CD14-positive monocyte (primary cell): ENCODE measurements around the gene EYS. TPM values are rescaled to one million over a fixed set of nuclear protein-coding genes. Genes with fewer than 3 reads are reported as not detected.

Experiments used
- DNase-seq, 3 donors: peaks; one replicate each; pipeline ENCODE4 v3.0.0-alpha.2; 2011 to 2022
- H2AFZ ChIP-seq: 2 replicates; pipeline ENCODE4 v1.6.0; 2012; ENCODE audit warnings: mild to moderate bottlenecking, low read depth, low read length, inconsistent platforms; ENCODE audit not compliant: insufficient read depth, poor library complexity, severe bottlenecking
- H3K27ac ChIP-seq, 2 donors: 1 replicate in 1 of 2; 2 replicates in 1 of 2; pipeline ENCODE4 v1.5.1; 2012 to 2013; ENCODE audit warnings: low read length in 2 of 2, control low read depth in 1 of 2, inconsistent platforms in 1 of 2, low read depth in 1 of 2, mild to moderate bottlenecking in 1 of 2
- H3K27me3 ChIP-seq, 2 donors: one replicate each; pipeline versions ENCODE4 v1.6.0 to v1.6.1; 2011 to 2013; ENCODE audit warnings: low read length in 2 of 2; ENCODE audit not compliant: control insufficient read depth in 2 of 2, insufficient read depth in 2 of 2
- H3K36me3 ChIP-seq, 2 donors: replicated peaks in 1 of 2; 1 replicate in 1 of 2; 2 replicates in 1 of 2; pipeline versions ENCODE4 v1.5.1 to v1.6.1; 2012 to 2013; ENCODE audit warnings: low read length in 2 of 2, control low read depth in 1 of 2, inconsistent platforms in 1 of 2, mild to moderate bottlenecking in 1 of 2; ENCODE audit not compliant: insufficient read depth in 2 of 2, control insufficient read depth in 1 of 2
- H3K4me1 ChIP-seq, 2 donors: 1 replicate in 1 of 2; 2 replicates in 1 of 2; pipeline versions ENCODE4 v1.5.1 to v1.6.1; 2012 to 2013; ENCODE audit warnings: low read length in 2 of 2, control low read depth in 1 of 2, inconsistent platforms in 1 of 2, mild to moderate bottlenecking in 1 of 2, moderate library complexity in 1 of 2; ENCODE audit not compliant: insufficient read depth in 2 of 2, control insufficient read depth in 1 of 2
- H3K4me2 ChIP-seq: replicated peaks from 2 replicates; pipeline ENCODE3; 2012; ENCODE audit warnings: low read length, moderate library complexity, mild to moderate bottlenecking; ENCODE audit not compliant: poor library complexity, severe bottlenecking; ENCODE audit errors: extremely low read depth
- H3K4me3 ChIP-seq, 3 experiments: fragments of 200-600 bp in 1 of 3; sonication (generic) in 1 of 3; replicated peaks in 1 of 3; 1 replicate in 2 of 3; 2 replicates in 1 of 3; pipeline ENCODE4 v1.5.1; 2011 to 2013; ENCODE audit warnings: low read length in 3 of 3, mild to moderate bottlenecking in 3 of 3, control low read depth in 2 of 3, low read depth in 2 of 3, inconsistent platforms in 1 of 3, moderate library complexity in 1 of 3
- H3K79me2 ChIP-seq: 2 replicates; pipeline ENCODE4 v1.6.0; 2012; ENCODE audit warnings: mild to moderate bottlenecking, control low read depth, inconsistent platforms, low read length, moderate library complexity; ENCODE audit not compliant: insufficient read depth
- H3K9ac ChIP-seq: 2 replicates; pipeline ENCODE4 v1.6.0; 2017; ENCODE audit warnings: low read length, mild to moderate bottlenecking; ENCODE audit not compliant: insufficient read depth, poor library complexity, severe bottlenecking
- H3K9me3 ChIP-seq, 2 donors: replicated peaks in 1 of 2; 1 replicate in 1 of 2; 2 replicates in 1 of 2; pipeline versions ENCODE4 v1.5.1 to v1.6.1; 2012 to 2013; ENCODE audit warnings: low read length in 2 of 2, control low read depth in 1 of 2; ENCODE audit not compliant: control insufficient read depth in 1 of 2, insufficient read depth in 1 of 2
- H4K20me1 ChIP-seq: 2 replicates; pipeline ENCODE4 v1.6.0; 2012; ENCODE audit warnings: mild to moderate bottlenecking, low read length, control low read depth, moderate library complexity; ENCODE audit not compliant: insufficient read depth
- H3K27ac Mint-ChIP-seq, 7 donors: one replicate each; pipeline ENCODE4 v1.8.0; 2020; ENCODE audit warnings: mild to moderate bottlenecking in 7 of 7, mixed read lengths in 7 of 7, moderate library complexity in 6 of 7, inconsistent platforms in 2 of 7
- H3K27me3 Mint-ChIP-seq, 3 donors: one replicate each; pipeline ENCODE4 v1.8.0; 2021 to 2022; ENCODE audit warnings: low read depth in 3 of 3, mild to moderate bottlenecking in 3 of 3, mixed read lengths in 3 of 3, moderate library complexity in 3 of 3, inconsistent platforms in 1 of 3
- H3K36me3 Mint-ChIP-seq, 2 donors: one replicate each; pipeline ENCODE4 v1.8.0; 2020; ENCODE audit warnings: mixed read lengths in 2 of 2, inconsistent platforms in 1 of 2, mild to moderate bottlenecking in 1 of 2
- H3K4me1 Mint-ChIP-seq: one replicate; pipeline ENCODE4 v1.8.0; 2020; ENCODE audit warnings: mild to moderate bottlenecking, mixed read lengths
- H3K4me3 Mint-ChIP-seq, 2 donors: one replicate each; pipeline ENCODE4 v1.8.0; 2020; ENCODE audit warnings: mild to moderate bottlenecking in 2 of 2, mixed read lengths in 2 of 2, moderate library complexity in 1 of 2
- H3K9me3 Mint-ChIP-seq, 7 donors: one replicate each; pipeline ENCODE4 v1.8.0; 2020 to 2022; ENCODE audit warnings: mixed read lengths in 7 of 7, mild to moderate bottlenecking in 6 of 7, moderate library complexity in 6 of 7, inconsistent platforms in 2 of 7
- CTCF ChIP-seq: fragments of 200-600 bp; IDR thresholded peaks from one replicate; pipeline ENCODE4 v1.8.0; 2022; ENCODE audit warnings: antibody characterized with exemption, mild to moderate bottlenecking
- WGBS: methylation state at CpG from one replicate; pipeline ENCODE4 v1.1.5; 2013; ENCODE audit warnings: missing lambda C conversion rate; ENCODE audit not compliant: insufficient coverage; 5-methylcytosine and 5-hydroxymethylcytosine counted together
- intact Hi-C, 2 donors: fragments of 100-400 bp; cut with micrococcal nuclease; formaldehyde crosslinking; loops; one replicate each; pipeline versions ENCODE4 v1.15.0 to v1.15.1; 2023
- polyA plus RNA-seq, 3 donors: library from polyadenylated mRNA; depleted of rRNA in 1 of 3; unstranded in 2 of 3; stranded (reverse) in 1 of 3; fragments of 300-500 nt in 2 of 3; fragments of >200 nt in 1 of 3; fragmentation: Illumina TruSeq in 2 of 3; gene quantifications; 1 replicate in 2 of 3; 2 replicates in 1 of 3; pipeline ENCODE4 v1.2.3, GENCODE V29; 2012 to 2021

EYS gene
- polyA plus RNA-seq, 3 donors: 0.01 to 0.03 TPM; not detected in 1

DNA sequence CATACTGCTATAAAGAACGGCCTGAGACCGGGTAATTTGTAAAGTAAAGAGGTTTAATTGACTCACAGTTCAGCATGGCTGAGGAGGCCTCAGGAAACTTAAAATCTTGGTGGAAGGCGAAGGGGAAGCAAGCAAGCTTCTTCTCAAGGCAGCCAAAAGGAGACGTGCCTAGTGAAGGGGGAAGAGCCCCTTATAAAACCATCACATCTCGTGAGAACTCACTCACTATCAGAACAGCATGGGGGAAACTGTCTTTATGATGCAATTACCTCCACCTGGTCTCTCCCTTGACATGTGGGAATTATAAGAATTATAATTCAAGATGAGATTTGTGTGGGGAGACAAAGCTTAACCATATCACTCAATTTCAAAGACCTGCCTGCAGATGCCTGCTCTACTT is 447.0 kb downstream of the EYS start:
- H3K27me3 Mint-ChIP-seq: peaks cover 0 to 2% (median 0%) of the 10 kb centered on the region in 3 donors
- intact Hi-C loops: no loop called here
- H3K36me3 ChIP-seq: no peaks in the 10 kb centered on the region
- no peak overlapping the region for H3K27ac Mint-ChIP-seq
- H4K20me1 ChIP-seq: no peaks in the 10 kb centered on the region
- H3K79me2 ChIP-seq: no peaks in the 10 kb centered on the region
- H3K9me3 ChIP-seq: no peaks in the 10 kb centered on the region
- no peak for DNase-seq
- no peaks in the 10 kb centered on the region for H3K36me3 Mint-ChIP-seq
- H3K9ac ChIP-seq: no peak overlapping the region
- no peak for TF ChIP-seq CTCF
- no peak overlapping the region for H3K27ac ChIP-seq
- no peaks in the 10 kb centered on the region for H3K4me1 ChIP-seq
- no peak overlapping the region for H3K4me2 ChIP-seq
- no peaks in the 10 kb centered on the region for H3K4me1 Mint-ChIP-seq
- H3K27me3 ChIP-seq: no peaks in the 10 kb centered on the region
- no peak overlapping the region for H3K4me3 Mint-ChIP-seq
- no CpG with 5 or more reads among the region's 5 CpGs for WGBS
- H2AFZ ChIP-seq: no peak overlapping the region
- peaks cover 0 to 3% (median 1%) of the 10 kb centered on the region in 7 donors for H3K9me3 Mint-ChIP-seq
- no peak overlapping the region for H3K4me3 ChIP-seq

GRCh38 chr6:65259059-65259458 is 448.0 kb downstream of the EYS start:
- H3K4me1 Mint-ChIP-seq: no peaks in the 10 kb centered on the region
- no peak for DNase-seq
- no peak overlapping the region for H2AFZ ChIP-seq
- no peak overlapping the region for H3K4me3 Mint-ChIP-seq
- no peaks in the 10 kb centered on the region for H3K27me3 ChIP-seq
- no peak overlapping the region for H3K27ac Mint-ChIP-seq
- no peak overlapping the region for H3K4me2 ChIP-seq
- no peak overlapping the region for H3K27ac ChIP-seq
- no CpG with 5 or more reads among the region's 1 CpG for WGBS
- no peaks in the 10 kb centered on the region for H3K36me3 ChIP-seq
- no peaks in the 10 kb centered on the region for H3K4me1 ChIP-seq
- H3K9ac ChIP-seq: no peak overlapping the region
- peaks cover 0 to 2% (median 0%) of the 10 kb centered on the region in 3 donors for H3K27me3 Mint-ChIP-seq
- peaks cover 0 to 3% (median 1%) of the 10 kb centered on the region in 7 donors for H3K9me3 Mint-ChIP-seq
- no peaks in the 10 kb centered on the region for H3K79me2 ChIP-seq
- H3K4me3 ChIP-seq: no peak overlapping the region
- TF ChIP-seq CTCF: no peak
- no peaks in the 10 kb centered on the region for H3K36me3 Mint-ChIP-seq
- no peaks in the 10 kb centered on the region for H3K9me3 ChIP-seq
- intact Hi-C loops: no loop called here
- no peaks in the 10 kb centered on the region for H4K20me1 ChIP-seq
